DND-41 (cell line): ENCODE measurements around the gene PEPD.

ENCODE experiments used
- ATAC-seq: fragments of 200-7000 bp; cut with Tn5 transposase; 3 replicates; pipeline ENCODE4 v1.9.1; 2021; ENCODE audit warnings: low read depth; ENCODE audit not compliant: insufficient read depth
- DNase-seq: peaks from one replicate; pipeline ENCODE4 v3.0.0-alpha.2; 2020
- H2AFZ ChIP-seq: 2 replicates; pipeline ENCODE4 v1.6.0; 2012; ENCODE audit warnings: low read depth, low read length
- H3K27ac ChIP-seq: 2 replicates; pipeline ENCODE4 v1.5.1; 2012; ENCODE audit warnings: low read length, inconsistent platforms
- H3K27me3 ChIP-seq: fragments of 200-600 bp; sonication (generic); 2 replicates; pipeline ENCODE4 v1.6.0; 2012; ENCODE audit warnings: low read length, mild to moderate bottlenecking, inconsistent platforms; ENCODE audit not compliant: insufficient read depth, poor library complexity
- H3K36me3 ChIP-seq: 2 replicates; pipeline ENCODE4 v1.5.1; 2012; ENCODE audit warnings: low read length, inconsistent platforms; ENCODE audit not compliant: insufficient read depth
- H3K4me1 ChIP-seq: 2 replicates; pipeline ENCODE4 v1.5.1; 2012; ENCODE audit warnings: mild to moderate bottlenecking, low read length; ENCODE audit not compliant: insufficient read depth
- H3K4me2 ChIP-seq: 2 replicates; pipeline ENCODE4 v1.6.0; 2012; ENCODE audit warnings: mild to moderate bottlenecking, moderate library complexity, low read length, inconsistent platforms; ENCODE audit not compliant: insufficient read depth
- H3K4me3 ChIP-seq, 2 experiments: fragments of 200-600 bp in 1 of 2; shearing (Covaris generic) in 1 of 2; 2 replicates each; pipeline ENCODE4 v1.5.1; 2012 to 2016; ENCODE audit warnings: inconsistent platforms in 2 of 2, low read length in 2 of 2, mild to moderate bottlenecking in 2 of 2, low read depth in 1 of 2, moderate library complexity in 1 of 2
- H3K79me2 ChIP-seq: 2 replicates; pipeline ENCODE4 v1.6.0; 2012; ENCODE audit warnings: low read length, inconsistent platforms; ENCODE audit not compliant: insufficient read depth
- H3K9ac ChIP-seq: 2 replicates; pipeline ENCODE4 v1.6.0; 2012; ENCODE audit warnings: low read depth, mild to moderate bottlenecking, inconsistent platforms, low read length, moderate library complexity
- H3K9me3 ChIP-seq: 2 replicates; pipeline ENCODE4 v1.5.1; 2012; ENCODE audit warnings: low read length, moderate library complexity, mild to moderate bottlenecking, inconsistent platforms; ENCODE audit not compliant: insufficient read depth, severe bottlenecking
- H4K20me1 ChIP-seq: 2 replicates; pipeline ENCODE4 v1.6.0; 2012; ENCODE audit warnings: low read length; ENCODE audit not compliant: insufficient read depth
- CTCF ChIP-seq: IDR thresholded peaks from 2 replicates; pipeline ENCODE4 v1.5.1; 2012; ENCODE audit warnings: borderline replicate concordance, low read length, moderate library complexity, mild to moderate bottlenecking; ENCODE audit not compliant: poor library complexity, severe bottlenecking; ENCODE audit errors: extremely low read depth
- EZH2 ChIP-seq: IDR thresholded peaks from 3 replicates; pipeline ENCODE4 v1.6.1; 2012; ENCODE audit warnings: borderline replicate concordance, low read depth, mild to moderate bottlenecking, moderate library complexity, low read length, inconsistent platforms; ENCODE audit not compliant: severe bottlenecking

PEPD gene

GRCh38 chr19:33408538-33409434 lies 112.8 kb downstream of the PEPD start:
- no peaks in the 10 kb centered on the region for H3K9me3 ChIP-seq
- TF ChIP-seq CTCF (no peak), EZH2 (no peak)
- no peaks in the 10 kb centered on the region for H3K27me3 ChIP-seq
- DNase-seq (no peak), ATAC-seq (no peak)
- H3K9ac ChIP-seq, result no peak overlapping the region
- peaks cover 6% of the 10 kb centered on the region for H4K20me1 ChIP-seq
- no peaks in the 10 kb centered on the region for H3K36me3 ChIP-seq
- H3K79me2 ChIP-seq, result no peaks in the 10 kb centered on the region
- H3K4me2 ChIP-seq, result no peak overlapping the region
- no peaks in the 10 kb centered on the region for H3K4me1 ChIP-seq
- no peak overlapping the region for H3K27ac ChIP-seq
- H3K4me3 ChIP-seq, result no peak overlapping the region
- no peak overlapping the region for H2AFZ ChIP-seq

- Histone ChIP-seq H3K36me3 (no peaks in the 10 kb centered on the region), H3K27ac (no peak overlapping the region), H3K4me1 (no peaks in the 10 kb centered on the region), H3K27me3 (no peaks in the 10 kb centered on the region), H3K4me3 (no peak overlapping the region), H2AFZ (no peak overlapping the region), H3K4me2 (no peak overlapping the region), H3K9me3 (no peaks in the 10 kb centered on the region), H3K9ac (no peak overlapping the region), H4K20me1 (peaks cover 6% of the 10 kb centered on the region), H3K79me2 (no peaks in the 10 kb centered on the region)
- DNase-seq (no peak), ATAC-seq (no peak)
- TF ChIP-seq EZH2, result no peak
- no peak for TF ChIP-seq CTCF
Measured at GRCh38 chr19:33408116-33408515, 113.5 kb downstream of the PEPD start.

DNA sequence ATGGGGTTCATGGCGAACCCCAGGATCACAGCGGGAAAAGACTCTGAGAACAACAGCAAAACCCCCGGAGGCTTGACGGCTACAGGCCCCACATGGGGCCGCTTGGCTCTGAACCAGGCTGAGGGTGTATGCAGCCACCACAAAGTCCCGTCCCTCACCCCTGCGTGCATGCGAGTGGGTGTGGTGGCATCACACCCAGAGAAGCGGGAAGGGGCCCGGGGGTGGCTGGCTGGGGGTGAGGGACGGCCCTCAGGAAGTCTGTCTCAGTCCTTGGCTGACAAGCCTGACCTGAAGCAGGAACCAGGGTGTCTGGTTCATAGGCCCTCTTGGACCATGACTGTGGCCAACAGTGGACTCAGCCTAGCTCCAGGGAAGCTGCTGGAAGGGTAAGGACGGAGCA lies 113.9 kb downstream of the PEPD start:
- Histone ChIP-seq H3K79me2 (no peaks in the 10 kb centered on the region), H3K4me3 (no peak overlapping the region), H4K20me1 (peaks cover 6% of the 10 kb centered on the region), H3K4me2 (no peak overlapping the region), H3K4me1 (no peaks in the 10 kb centered on the region), H3K36me3 (no peaks in the 10 kb centered on the region), H3K9me3 (no peaks in the 10 kb centered on the region), H3K27ac (no peak overlapping the region), H3K9ac (no peak overlapping the region), H3K27me3 (no peaks in the 10 kb centered on the region), H2AFZ (no peak overlapping the region)
- TF ChIP-seq EZH2 (no peak), CTCF (no peak)
- ATAC-seq, result no peak
- no peak for DNase-seq
